DMS53 treated with DMSO at 0.1 percent for 48 hours (cell line): Measurements from ENCODE around the gene PSAP.

Experiments used
- DNase-seq: peaks from one replicate; lab custom pipeline; 2025; ENCODE audit not compliant: unreplicated experiment; lab: John Stamatoyannopoulos, UW

PSAP gene

DNA sequence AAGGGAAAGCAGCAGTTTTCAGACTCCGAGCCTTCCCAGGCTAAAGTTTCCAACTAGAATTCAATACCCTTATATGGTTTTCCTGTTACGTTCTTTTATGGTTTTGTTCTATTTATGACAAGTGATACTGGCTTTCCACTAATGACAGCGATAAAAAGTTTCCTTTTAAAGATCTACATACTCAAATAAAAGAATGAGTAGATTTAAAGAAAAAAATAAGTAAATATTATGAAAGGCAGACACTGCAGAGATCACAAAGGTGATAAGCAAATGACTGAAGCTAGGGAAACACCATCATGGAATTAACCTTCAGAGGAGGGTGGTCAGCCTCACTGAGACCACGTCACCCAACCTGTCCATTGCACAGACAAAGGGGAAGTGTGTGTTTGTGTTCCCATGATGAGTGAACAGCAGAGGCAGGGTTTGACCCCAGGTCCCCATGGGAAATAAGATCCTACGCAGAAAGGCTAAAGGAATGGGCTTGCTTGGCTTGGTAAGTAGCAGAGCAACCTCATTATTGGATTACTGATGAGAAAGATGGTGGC is 81.7 kb downstream of the PSAP start:
- DNase-seq, result no peak

DNA sequence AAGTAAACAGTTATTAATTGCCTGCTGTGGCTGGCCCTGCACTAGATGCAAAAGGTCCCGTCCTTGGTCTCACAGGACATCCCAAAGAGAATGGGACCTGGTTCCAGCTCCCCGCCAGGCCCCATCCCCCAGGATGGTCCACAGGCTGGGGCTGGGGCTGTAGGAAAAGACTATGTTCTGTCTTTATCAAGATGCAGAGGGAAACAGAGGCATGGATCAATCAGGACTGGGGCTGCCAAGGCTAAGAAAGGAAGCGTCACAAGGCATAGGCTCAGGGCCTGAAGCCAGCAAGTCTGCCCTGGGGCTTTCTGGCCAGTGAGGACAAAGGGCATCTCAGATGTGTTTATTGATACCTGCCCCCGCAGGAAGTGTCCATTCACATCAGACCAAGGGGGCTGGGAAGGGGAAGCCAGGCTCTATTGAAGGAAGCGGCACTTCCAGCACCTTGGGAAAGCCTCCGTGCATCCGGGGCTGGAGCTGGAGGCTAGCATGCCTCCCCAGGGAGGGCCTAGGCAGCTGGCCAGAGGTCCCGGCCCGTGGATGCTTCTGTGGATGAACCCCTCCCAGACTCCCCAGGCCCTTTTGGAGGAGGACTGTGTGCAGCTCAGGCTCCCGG is 83.5 kb downstream of the PSAP start:
- no peak for DNase-seq

DNA sequence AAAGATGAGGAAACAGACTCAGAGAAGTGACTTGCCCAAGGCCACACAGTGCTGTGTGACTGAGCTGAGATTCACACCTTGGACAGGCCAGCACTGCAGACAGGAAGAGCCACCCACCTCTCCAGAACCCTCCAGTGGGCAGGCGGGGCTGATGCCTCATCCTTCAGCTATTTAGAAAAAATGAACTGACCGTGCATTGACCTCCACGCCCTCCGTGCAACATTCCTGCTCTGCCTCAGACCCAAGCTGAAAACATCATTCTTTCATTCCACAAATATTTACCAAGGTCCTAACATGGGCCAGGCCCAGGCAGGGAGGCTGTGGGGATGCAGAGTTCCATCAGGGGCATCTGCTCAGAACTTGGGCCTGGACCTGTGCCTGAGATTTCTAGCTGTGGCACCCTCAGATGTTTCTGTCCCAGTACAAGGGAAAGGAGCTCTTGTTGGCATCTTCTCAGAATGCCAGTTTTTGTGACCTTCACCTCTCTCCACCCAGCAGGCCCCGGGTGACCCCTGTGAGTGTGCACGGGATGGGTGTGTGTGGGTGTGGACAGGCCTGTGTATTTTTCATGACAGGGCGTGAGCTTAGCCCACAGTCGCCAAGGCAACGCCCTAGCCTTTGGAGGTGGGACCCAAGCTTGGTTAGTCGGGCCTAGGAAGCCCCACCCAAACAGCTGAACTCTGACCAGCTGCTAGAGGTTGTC is 84.2 kb downstream of the PSAP start:
- DNase-seq, result no peak
